ENCODE data around the gene MEGF8.

The MEGF8 gene

GRCh38 chr19:42322305-42322704 is 3.1 kb upstream of the MEGF8 start:
- no peak for TF ChIP-seq CTCF (IDR thresholded peaks at IDR 0.05; ENCODE audit: borderline replicate concordance, control extremely low read depth, extremely low read depth, insufficient read depth, missing control alignments)
- no peak for DNase-seq (ENCODE audit: low spot score)
- in situ Hi-C loops (cut with MboI; ENCODE audit: low sequenced_read_pairs, unreplicated experiment) = no loop called here

GRCh38 chr19:42323473-42323851 is 2.0 kb upstream of the MEGF8 start:
- DNase-seq (ENCODE audit: low spot score) = no peak
- in situ Hi-C loops (cut with MboI; ENCODE audit: low sequenced_read_pairs, unreplicated experiment) = no loop called here
- no peak for TF ChIP-seq CTCF (IDR thresholded peaks at IDR 0.05; ENCODE audit: borderline replicate concordance, control extremely low read depth, extremely low read depth, insufficient read depth, missing control alignments)

DNA sequence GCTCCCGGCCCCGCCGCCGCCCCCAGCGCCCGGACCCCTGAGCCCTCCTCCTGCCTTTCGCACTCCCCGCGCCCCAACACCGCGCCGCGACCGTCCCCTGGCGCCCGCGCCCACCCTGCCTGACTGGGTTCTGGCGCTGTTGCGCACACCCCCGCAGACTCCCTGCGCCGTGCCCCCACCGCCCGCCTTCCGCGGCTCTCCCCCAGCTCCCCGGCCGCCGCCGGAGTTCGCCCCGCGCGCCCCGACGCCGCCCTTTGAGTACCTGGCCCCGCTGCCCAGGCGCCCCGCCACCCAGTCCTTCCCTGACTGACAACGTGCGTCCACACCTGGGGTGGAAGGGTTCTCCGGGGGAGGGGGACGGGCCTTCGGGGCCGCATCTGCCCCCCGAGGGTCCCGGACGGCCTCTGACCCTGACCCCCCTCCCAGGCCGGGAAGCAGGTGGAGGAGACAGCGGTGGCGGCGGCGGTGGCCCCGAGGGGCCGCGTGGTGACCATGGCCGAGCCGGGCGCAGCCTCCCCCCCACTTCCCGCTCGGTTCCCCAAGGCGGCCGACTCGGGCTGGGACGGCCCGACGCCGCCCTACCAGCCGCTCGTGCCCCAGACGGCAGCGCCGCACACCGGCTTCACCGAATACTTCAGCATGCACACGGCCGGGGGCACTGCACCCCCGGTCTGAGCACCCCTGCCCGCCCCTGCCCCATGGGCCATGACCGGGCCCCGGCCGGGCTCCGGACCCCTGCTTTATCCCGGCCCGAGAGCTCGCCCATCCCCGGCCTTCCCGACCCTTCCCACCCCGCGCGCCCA is 1.4 kb upstream of the MEGF8 start:
- DNase-seq (ENCODE audit: low spot score) = no peak
- no peak for TF ChIP-seq CTCF (IDR thresholded peaks at IDR 0.05; ENCODE audit: borderline replicate concordance, control extremely low read depth, extremely low read depth, insufficient read depth, missing control alignments)
- in situ Hi-C loops (cut with MboI; ENCODE audit: low sequenced_read_pairs, unreplicated experiment) = no loop called here

- no peak for DNase-seq (ENCODE audit: low spot score)
- in situ Hi-C loops (cut with MboI; ENCODE audit: low sequenced_read_pairs, unreplicated experiment) = no loop called here
- no peak for TF ChIP-seq CTCF (IDR thresholded peaks at IDR 0.05; ENCODE audit: borderline replicate concordance, control extremely low read depth, extremely low read depth, insufficient read depth, missing control alignments)
Observed at GRCh38 chr19:42324655-42325307, 654 bp upstream of the MEGF8 start.

DNA sequence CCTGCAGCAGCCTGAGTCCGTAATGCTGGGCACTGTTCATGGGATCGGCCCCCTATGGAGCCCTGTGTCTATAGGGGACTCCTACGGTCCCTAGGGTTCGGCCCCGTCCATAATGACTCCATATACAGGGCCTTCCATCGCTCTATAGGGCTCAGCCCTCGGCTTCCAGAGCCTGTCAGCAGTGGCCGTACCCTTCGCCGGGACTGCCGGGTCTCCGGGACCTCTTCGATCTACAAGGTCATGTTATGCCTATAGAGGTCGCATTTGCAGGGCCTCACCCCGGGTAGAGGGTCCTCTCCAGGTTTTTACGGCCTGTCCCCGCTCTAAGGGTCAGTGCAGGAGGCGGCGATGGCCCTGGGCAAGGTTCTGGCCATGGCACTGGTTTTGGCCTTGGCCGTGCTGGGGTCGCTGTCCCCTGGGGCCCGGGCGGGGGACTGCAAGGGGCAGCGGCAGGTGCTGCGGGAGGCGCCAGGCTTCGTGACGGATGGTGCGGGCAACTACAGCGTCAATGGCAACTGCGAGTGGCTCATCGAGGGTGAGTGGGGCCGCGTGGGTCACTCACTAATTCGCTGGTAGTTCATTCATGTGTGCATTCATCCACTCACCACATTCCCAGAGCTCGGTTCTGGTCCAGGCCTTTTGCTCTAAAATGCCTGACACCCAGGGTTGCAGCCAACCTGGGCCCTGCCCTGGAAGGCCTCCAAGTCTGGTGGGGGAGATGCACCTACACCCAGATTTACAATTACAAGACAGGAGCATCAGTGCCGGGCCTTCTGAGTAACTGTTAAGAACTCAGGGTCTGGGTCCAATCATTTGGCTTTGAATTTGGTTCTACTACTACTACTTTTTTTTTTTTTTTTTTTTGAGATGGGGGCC is 699 bp downstream of the MEGF8 start:
- in situ Hi-C loops (cut with MboI; ENCODE audit: low sequenced_read_pairs, unreplicated experiment) = no loop called here
- TF ChIP-seq CTCF (IDR thresholded peaks at IDR 0.05; ENCODE audit: borderline replicate concordance, control extremely low read depth, extremely low read depth, insufficient read depth, missing control alignments) = no peak
- DNase-seq (ENCODE audit: low spot score) = peak; percentile 74

DNA sequence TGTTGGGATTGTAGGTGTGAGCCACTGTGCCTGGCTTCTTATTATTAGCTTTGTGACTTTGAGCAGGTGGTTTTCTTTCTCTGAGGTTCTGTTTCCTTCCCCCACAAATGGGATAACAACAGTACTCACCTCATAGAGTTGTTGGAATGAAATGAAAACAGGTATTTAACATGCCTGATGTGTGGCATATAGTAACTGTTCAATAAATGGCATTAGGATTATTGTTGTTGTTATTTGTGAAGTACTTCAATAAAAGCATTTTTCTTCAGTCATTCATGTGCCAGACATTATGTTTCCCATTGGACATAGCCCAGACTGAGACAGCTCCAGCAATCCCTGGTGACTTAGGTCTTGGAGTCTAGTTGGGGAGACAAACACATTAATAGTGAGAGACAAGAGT is 1.5 kb downstream of the MEGF8 start:
- in situ Hi-C loops (cut with MboI; ENCODE audit: low sequenced_read_pairs, unreplicated experiment) = no loop called here
- DNase-seq (ENCODE audit: low spot score) = no peak
- no peak for TF ChIP-seq CTCF (IDR thresholded peaks at IDR 0.05; ENCODE audit: borderline replicate concordance, control extremely low read depth, extremely low read depth, insufficient read depth, missing control alignments)
